ENCODE data around the gene PIK3C2A.

PIK3C2A gene

DNA sequence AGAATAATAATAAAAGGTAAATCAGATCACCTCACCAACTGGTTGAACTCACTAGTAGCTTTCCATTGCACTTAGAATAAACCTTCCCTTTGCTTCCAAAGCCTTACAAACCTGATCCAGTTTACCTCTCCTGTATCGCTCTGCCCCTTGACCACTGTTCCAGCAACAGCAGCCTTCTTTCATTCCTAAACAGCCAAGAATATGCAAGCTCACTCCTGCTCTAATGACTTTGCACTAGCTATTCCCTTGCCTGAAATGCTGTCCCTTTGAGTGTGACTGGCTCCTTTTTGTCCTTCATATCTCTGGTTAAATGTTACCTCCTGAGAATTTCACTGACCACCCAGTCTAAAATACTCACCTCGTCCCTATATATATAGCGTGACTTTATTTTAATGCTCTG, 9.6 kb upstream of the PIK3C2A start:
- no peak for DNase-seq

DNA sequence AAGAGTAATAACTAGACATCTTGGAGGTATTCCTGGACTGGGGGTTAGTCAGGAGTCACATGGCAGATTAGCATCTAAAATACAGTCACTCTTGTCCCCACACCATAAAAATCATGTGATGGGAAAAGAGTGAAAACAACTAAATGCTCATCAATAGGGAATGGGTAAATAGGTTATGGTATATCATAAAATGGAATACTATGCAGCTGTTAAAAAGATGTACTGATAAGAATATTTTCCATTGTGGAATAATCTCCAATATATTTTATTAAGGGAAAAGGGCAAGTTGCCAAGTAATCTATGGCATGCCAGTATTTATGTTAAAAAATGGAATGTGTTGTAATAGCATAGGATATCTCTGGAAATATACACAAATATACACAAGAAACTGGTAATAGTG, 6.6 kb upstream of the PIK3C2A start:
- no peak for DNase-seq

- DNase-seq, result no peak
Observed at GRCh38 chr11:17211286-17211685, 3.5 kb upstream of the PIK3C2A start.

DNA sequence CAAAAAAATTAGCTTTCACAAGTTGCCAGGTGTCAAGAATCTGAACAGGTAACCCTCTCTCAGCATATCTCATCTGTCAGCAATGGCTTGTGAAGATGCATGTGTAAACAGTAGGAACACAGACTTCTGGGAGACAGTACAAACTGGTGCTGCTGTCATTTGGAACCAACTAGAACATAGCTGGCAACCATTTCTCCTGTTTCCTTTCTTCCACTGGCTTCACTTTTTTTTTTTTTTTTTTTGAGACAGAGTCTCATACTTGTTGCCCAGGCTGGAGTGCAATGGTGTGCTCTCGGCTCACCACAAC, 2.1 kb upstream of the PIK3C2A start:
- no peak for DNase-seq

DNA sequence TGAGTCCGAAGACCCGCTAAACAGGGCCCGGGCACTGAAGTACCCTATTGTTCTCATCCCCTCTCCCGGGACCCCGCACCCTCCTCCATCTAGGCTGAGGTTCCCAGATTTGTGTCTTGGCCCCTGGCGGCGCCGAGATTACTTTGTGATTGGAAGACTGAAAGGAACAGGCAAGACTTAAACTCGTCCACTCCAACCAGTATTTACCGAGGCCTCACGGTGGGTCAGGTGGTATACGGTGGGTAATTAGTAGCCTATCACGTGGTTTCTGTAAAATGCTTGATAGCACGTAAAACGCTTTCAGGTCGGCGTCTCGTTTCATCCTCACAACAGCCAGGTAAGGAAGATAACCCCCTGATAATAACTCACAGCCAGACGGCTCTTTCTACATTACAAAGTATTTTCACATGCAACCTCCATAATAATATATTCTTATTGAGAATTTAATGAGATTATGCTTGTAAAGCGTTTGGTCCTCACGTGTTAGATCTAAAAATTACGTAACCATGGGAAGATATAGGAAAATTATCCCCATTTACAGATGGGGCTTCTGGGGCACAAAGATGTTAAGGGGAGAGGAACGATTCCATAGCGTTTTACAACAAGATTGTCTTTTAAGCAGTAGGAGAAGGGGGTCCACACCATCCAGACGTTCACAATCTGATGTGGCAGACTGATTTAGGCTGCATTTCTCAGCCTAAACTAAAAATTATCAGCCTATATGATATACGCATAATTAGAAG, 642 bp upstream of the PIK3C2A start:
- no peak for DNase-seq

DNA sequence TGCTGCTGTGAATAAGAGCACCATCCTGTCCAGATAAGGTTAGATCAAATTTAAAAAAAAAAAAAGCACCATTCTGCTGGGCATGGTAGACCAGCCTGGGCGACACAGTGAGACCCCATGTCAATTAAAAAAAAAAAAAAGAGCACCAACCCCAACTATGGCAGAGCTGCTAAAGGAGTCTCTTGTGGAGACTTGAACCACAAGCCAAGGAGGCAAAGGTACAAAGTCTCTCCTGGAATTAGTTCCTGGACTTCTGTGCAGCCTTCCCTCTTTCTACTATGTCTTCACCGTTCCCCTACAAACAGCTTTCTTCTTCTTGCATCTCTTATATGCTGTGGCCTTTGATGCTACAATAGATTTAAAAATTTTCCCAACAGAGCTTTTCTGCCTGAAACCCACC, 1.3 kb downstream of the PIK3C2A start:
- DNase-seq, result no peak

- no peak for DNase-seq
Observed at GRCh38 chr11:17197431-17197898, 10.3 kb downstream of the PIK3C2A start.

- no peak for DNase-seq
Observed at GRCh38 chr11:17188675-17189074, 19.1 kb downstream of the PIK3C2A start.

- DNase-seq, result no peak
Observed at GRCh38 chr11:17186932-17187692, 20.7 kb downstream of the PIK3C2A start.

DNA sequence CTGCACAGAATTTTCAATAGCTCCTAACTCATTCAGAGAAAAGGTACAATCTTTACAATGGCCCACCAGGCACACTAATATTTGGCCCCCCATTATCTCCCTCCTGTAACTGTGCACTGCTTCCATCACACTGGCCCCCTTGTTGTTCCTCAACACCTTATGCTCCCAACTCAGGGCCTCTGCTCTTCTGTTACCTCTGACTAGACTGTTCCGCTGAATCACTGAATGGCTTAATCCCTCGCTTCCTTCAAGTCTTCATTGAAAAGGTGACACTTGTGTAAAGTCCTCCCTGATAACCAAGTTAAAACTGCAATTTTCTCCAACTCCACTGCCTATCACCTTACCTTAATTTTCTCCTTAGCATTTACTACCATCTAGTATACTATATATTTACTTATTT, 21.8 kb downstream of the PIK3C2A start:
- DNase-seq, result no peak

GRCh38 chr11:17184882-17185587, 22.8 kb downstream of the PIK3C2A start:
- DNase-seq, result no peak

DNA sequence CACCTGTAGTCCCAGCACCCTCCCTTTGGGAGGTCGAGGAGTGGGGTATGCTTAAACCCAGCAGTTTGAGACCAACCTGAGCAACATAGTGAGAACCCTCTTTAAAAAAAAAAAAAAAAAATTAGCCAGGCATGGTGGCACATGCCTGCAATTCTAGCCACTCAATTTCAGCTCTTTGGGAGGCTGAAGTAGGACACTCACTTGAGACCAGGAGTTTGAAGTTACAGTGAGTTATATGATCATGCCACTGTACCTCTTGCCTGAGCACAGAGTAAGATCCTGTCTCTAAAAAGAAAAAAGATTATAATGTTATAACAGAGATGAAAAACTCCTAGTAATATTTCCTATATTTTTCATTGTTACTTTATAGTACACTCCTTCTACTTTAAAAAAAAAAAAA, 23.9 kb downstream of the PIK3C2A start:
- DNase-seq, result no peak

DNA sequence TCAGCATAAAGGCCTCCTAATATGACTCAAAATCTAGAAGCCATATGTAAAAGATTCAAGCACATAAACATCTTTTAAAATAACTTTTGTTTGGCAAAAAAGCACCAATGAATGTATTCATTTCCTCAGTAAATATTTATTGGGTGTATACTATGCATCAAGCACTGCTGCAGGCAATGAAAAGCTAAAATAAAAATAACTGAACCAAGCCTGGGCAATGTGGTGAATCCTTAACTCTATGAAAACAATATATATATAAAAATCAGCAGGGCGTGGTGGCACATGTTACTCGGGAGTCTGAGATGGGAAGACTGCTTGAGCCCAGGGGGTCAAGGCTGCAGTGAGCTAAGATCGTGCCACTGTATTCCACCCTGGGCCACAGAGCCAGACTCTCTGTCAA, 27.8 kb downstream of the PIK3C2A start:
- no peak for DNase-seq

GRCh38 chr11:17173332-17173731, 34.5 kb downstream of the PIK3C2A start:
- no peak for DNase-seq

GRCh38 chr11:17171916-17172315, 35.9 kb downstream of the PIK3C2A start:
- DNase-seq, result no peak

DNA sequence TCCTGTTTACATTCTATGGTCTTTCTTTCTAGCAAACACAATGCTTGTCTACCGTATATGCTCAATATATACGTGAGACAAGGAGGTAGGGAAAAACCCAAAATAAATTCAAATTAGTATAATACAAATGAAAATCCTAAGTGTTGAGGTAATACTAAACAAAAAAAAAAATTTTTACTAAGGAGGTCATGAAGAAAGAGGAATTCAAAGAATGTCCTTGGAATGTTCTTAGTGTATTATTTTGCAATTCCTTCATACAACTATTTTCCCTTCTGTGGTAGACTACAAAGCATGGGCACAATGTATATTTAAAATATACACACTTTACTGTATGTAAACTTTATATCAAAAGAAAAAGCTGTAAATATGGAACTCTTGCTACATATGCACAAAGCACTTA, 36.4 kb downstream of the PIK3C2A start:
- no peak for DNase-seq

GRCh38 chr11:17169876-17170275, 37.9 kb downstream of the PIK3C2A start:
- no peak for DNase-seq

DNA sequence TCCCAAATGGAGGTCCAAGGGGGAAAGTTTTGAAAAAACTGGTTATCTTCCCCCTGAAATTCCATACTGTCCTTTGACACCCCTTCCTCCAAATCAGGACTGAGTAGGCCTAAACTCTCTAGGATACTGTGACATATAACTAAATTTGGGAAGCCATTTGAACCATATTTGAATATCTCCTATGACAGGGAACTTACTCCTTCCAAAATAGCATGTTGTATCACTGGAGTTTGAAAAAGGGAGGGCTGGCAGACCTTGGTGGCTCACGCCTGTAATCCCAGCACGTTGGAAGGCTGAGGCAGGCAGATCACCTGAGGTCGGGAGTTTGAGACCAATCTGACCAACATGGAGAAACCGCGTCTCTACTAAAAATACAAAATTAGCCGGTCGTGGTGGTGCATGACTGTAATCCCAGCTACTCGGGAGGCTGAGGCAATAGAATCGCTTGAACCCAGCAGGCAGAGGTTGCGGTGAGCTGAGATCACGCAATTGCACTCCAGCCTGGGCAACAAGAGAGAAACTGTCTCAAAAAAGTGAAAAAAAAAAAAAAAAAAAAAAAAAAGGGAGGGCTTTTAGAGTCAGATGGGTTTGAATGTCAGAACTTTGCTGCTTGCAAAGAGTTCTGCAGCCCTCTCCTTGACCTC, 42.4 kb downstream of the PIK3C2A start:
- DNase-seq, result no peak

- no peak for DNase-seq
Observed at GRCh38 chr11:17164361-17165246, 43.2 kb downstream of the PIK3C2A start.

- no peak for DNase-seq
Observed at GRCh38 chr11:17163736-17164135, 44.0 kb downstream of the PIK3C2A start.

DNA sequence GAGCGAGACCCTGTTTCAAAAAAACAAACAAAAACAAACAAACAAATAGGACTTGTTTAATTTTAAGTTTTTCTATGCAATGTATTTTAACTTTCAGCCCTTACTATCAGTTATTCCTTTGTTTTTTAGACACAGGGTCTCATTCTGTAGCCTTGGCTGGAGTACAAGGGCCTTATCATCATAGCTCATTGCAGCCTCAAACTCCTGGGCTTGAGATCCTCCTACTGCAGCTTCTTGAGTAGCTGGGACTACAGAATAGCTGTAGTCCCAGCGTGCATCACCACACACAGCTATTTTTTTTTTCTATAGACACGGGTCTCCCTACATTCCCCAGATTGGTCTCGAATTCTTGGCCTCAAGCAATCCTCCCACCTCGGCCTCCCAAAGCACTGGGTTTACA, 44.5 kb downstream of the PIK3C2A start:
- DNase-seq, result no peak

GRCh38 chr11:17162376-17162775, 45.4 kb downstream of the PIK3C2A start:
- DNase-seq, result no peak

Data from right forelimb (tissue), 1 donor.